GM18526 (cell line): Measurements from ENCODE around the gene PRSS2.

Experiments used
- POLR2A ChIP-seq: IDR thresholded peaks from 3 replicates; pipeline ENCODE4 v1.6.1; 2011; ENCODE audit not compliant: insufficient read length; ENCODE audit errors: extremely low read depth

The PRSS2 gene

GRCh38 chr7:142782922-142783900, 12.4 kb downstream of the PRSS2 start:
- no peak for TF ChIP-seq POLR2A

GRCh38 chr7:142784096-142784495, 13.3 kb downstream of the PRSS2 start:
- no peak for TF ChIP-seq POLR2A

DNA sequence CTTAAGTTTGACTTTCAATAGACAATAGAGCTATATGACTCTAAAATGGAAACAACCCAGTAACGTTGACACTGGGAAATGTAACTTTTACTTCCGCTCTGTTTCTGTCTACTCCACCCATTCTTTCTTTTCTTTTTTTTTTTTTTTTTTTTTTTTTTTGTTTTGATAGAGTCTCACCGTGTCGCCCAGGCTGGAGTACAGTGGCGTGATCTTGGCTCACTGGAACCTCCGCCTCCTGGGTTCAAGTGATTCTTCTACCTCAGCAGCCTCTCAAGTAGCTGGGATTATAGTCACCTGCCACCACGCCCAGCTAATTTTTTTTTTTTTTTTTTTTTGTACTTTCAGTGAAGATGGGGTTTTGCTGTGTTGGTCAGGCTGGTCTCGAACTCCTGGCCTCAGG, 13.9 kb downstream of the PRSS2 start:
- no peak for TF ChIP-seq POLR2A

DNA sequence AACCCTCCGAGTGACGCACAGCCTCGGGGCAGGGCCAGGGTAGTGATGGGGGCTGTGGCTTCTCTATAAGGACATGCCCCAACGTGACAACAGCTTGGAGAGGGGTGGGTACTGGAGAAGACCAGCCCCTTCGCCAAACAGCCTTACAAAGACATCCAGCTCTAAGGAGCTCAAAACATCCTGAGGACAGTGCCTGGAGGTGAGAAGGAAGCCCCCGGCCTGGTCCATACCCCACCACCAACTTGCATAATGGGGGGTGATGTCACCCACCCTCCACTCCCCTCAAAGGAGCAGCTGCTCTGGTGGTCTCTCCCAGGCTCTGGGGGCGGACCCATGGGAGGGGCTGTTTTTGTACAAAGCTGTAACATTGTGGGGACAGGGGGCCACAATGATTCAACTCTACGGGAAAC, 15.1 kb downstream of the PRSS2 start:
- TF ChIP-seq POLR2A: no peak

GRCh38 chr7:142787034-142787768, 16.4 kb downstream of the PRSS2 start:
- no peak for TF ChIP-seq POLR2A

DNA sequence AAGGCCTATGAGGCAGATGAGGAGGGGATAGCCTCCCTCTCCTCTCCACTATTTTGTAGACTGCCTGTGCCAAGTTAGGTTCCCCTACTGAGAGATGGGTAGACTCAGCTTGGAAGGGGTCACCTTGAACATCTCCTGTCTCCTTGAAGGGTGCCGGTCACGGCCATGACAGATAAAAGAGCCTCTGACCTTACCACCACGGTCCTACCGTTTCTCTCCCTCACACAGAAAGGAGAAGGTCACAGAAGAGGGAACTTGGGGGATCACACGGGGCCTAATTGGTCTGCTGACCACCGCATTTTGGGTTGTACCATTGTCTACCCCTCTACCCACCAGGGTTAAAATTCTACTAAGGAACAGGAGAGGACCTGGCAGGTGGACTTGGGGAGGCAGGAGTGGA, 17.0 kb downstream of the PRSS2 start:
- TF ChIP-seq POLR2A: no peak

- TF ChIP-seq POLR2A: no peak
These were observed 17.8 kb downstream of the PRSS2 start for GRCh38 chr7:142788303-142789289.

GRCh38 chr7:142789441-142789840, 18.7 kb downstream of the PRSS2 start:
- TF ChIP-seq POLR2A: no peak

DNA sequence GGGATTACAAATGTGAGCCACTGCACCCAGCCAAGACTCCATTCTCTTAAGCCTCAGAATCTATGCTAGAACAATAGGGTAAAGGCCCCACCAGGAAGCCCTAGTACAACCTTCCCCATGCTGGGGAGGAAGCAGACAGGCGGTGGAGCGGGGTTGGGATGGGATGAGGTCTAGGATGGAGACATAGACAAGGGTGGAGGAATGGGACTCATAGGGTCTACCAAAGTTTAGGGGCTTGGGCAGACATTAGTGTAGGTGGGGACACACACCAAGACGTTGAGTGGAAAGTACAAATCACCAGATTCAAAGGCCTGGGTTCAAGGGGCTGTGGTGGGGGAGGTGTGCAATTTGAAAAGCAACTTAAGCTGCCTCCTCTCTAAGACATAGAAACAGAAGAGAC, 19.3 kb downstream of the PRSS2 start:
- TF ChIP-seq POLR2A: no peak

GRCh38 chr7:142790555-142790954, 19.8 kb downstream of the PRSS2 start:
- TF ChIP-seq POLR2A: no peak

- no peak for TF ChIP-seq POLR2A
These were observed 20.7 kb downstream of the PRSS2 start for GRCh38 chr7:142791502-142791901.

- TF ChIP-seq POLR2A: no peak
These were observed 21.4 kb downstream of the PRSS2 start for GRCh38 chr7:142792129-142792528.

- TF ChIP-seq POLR2A: no peak
These were observed 21.8 kb downstream of the PRSS2 start for GRCh38 chr7:142792593-142792992.

DNA sequence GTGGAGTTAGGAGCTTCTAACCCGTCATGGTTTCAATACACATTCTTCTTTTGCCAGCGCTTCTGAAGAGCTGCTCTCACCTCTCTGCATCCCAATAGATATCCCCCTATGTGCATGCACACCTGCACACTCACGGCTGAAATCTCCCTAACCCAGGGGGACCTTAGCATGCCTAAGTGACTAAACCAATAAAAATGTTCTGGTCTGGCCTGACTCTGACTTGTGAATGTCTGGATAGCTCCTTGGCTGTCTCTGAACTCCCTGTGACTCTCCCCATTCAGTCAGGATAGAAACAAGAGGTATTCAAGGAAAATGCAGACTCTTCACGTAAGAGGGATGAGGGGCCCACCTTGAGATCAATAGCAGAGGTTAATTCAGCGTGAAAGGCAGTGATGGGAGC, 22.4 kb downstream of the PRSS2 start:
- no peak for TF ChIP-seq POLR2A

DNA sequence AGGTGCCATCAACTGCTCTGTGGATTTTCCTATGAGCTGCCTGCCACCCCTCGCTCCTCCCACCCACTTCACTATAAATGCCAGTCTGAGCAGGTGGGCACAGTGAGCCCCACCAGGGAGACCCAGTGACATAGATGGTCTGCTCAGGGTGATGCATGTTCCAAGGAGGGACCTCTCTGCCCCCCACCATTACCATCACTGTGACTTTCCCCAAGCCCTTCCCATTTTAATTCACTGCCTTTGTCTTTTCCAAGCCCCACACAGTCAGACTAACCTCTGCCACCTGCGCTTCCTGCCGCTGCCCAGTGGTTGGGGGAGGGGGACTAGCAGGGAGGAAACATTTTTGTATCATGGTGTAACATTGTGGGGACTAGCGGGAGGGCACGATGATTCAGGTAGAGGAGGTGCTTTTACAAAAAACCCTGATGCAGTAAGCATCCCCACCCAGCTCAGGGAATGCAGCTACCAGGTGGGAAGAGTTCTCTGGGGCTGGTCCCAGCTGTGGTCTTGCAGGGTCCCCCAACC, 24.6 kb downstream of the PRSS2 start:
- TF ChIP-seq POLR2A: no peak
